A549 (cell line): ENCODE measurements around the gene APH1B. TPM values are rescaled to one million over a fixed set of nuclear protein-coding genes. Genes with fewer than 3 reads are reported as not detected.

ENCODE experiments used
- ATAC-seq, 2 experiments: fragments of 200-7000 bp in 1 of 2; fragments of >200 bp in 1 of 2; cut with Nextera tagmentation in 1 of 2; cut with Tn5 transposase in 1 of 2; 3 replicates each; pipeline versions ENCODE4 v1.8.0 to v1.9.1; 2018 to 2020; ENCODE audit warnings: mild to moderate bottlenecking in 1 of 2, moderate library complexity in 1 of 2
- CTCF ChIA-PET: fragments of 300-600 bp; sonication (Branson Sonifier 250); formaldehyde crosslinking; extraction: SDS; loops from one replicate; lab custom pipeline; 2021; ENCODE audit warnings: antibody characterized with exemption, inconsistent platforms; lab: Yijun Ruan, JAX
- POLR2A ChIA-PET: fragments of 350-600 bp; formaldehyde crosslinking; extraction: SDS; loops from one replicate; lab custom pipeline; 2021; ENCODE audit warnings: antibody characterized with exemption, inconsistent platforms; lab: Yijun Ruan, JAX
- DNase-seq, 2 experiments: peaks; one replicate each; pipeline versions ENCODE4 v3.0.0 to v3.0.0-alpha.2; 2011 to 2016; ENCODE audit warnings: low read depth in 1 of 2, low spot score in 1 of 2
- FAIRE-seq: peaks from 2 replicates; lab custom pipeline; 2011; peaks lifted over from hg19 to GRCh38; lab: Jason Lieb, UNC
- H3K27ac ChIP-seq, 2 experiments: fragments of >200 bp; sonication (Bioruptor Twin); formaldehyde crosslinking; 3 replicates each; pipeline ENCODE4 v1.5.1; 2016 to 2017
- H3K4me1 ChIP-seq: fragments of >200 bp; sonication (Bioruptor Twin); formaldehyde crosslinking; 3 replicates; pipeline ENCODE4 v1.6.1; 2016
- H3K4me2 ChIP-seq: fragments of >200 bp; sonication (Bioruptor Twin); formaldehyde crosslinking; 3 replicates; pipeline ENCODE4 v1.6.1; 2016
- H3K4me3 ChIP-seq: fragments of >200 bp; sonication (Bioruptor Twin); formaldehyde crosslinking; 3 replicates; pipeline ENCODE4 v1.5.1; 2016
- H3K9me3 ChIP-seq: fragments of >200 bp; sonication (Bioruptor Twin); formaldehyde crosslinking; 3 replicates; pipeline ENCODE4 v1.6.1; 2016
- CBX2 ChIP-seq: fragments of 200-600 bp; sonication (generic); IDR thresholded peaks from 2 replicates; pipeline ENCODE4 v1.6.1; 2016; ENCODE audit warnings: low read depth, mild to moderate bottlenecking, borderline replicate concordance
- EHF ChIP-seq: fragments of 250-450 bp; sonication (Bioruptor Pico); IDR thresholded peaks from 2 replicates; pipeline ENCODE4 v1.5.0; 2020; ENCODE audit warnings: mild to moderate bottlenecking
- EHMT2 ChIP-seq: fragments of 200-600 bp; sonication (generic); IDR thresholded peaks from 2 replicates; pipeline ENCODE4 v1.6.1; 2016; ENCODE audit warnings: antibody characterized with exemption, low read depth, mild to moderate bottlenecking, moderate library complexity
- EP300 ChIP-seq, 2 experiments: fragments of >200 bp; sonication (Bioruptor Twin); formaldehyde crosslinking; IDR thresholded peaks; 2 replicates in 1 of 2; 3 replicates in 1 of 2; pipeline ENCODE4 v1.6.1; 2016 to 2017
- ESRRA ChIP-seq: fragments of 150-350 bp; IDR thresholded peaks from 2 replicates; pipeline ENCODE4 v1.6.1; 2014; ENCODE audit warnings: mild to moderate bottlenecking, low read length, borderline replicate concordance
- FOSL2 ChIP-seq, 2 experiments: fragments of 450-650 bp in 1 of 2; fragments of >200 bp in 1 of 2; sonication (Bioruptor Twin) in 1 of 2; formaldehyde crosslinking; IDR thresholded peaks; 2 replicates each; pipeline versions ENCODE4 v1.5.0 to v1.6.1; 2016 to 2020; ENCODE audit warnings: mild to moderate bottlenecking in 1 of 2, moderate library complexity in 1 of 2
- FOXS1 ChIP-seq: fragments of 250-450 bp; sonication (Bioruptor Pico); IDR thresholded peaks from 2 replicates; pipeline ENCODE4 v1.5.0; 2020; ENCODE audit warnings: mild to moderate bottlenecking, moderate library complexity
- GATA3 ChIP-seq: IDR thresholded peaks from 2 replicates; pipeline ENCODE4 v1.6.1; 2012; ENCODE audit warnings: borderline replicate concordance
- HDAC2 ChIP-seq: fragments of 200-600 bp; sonication (generic); IDR thresholded peaks from 2 replicates; pipeline ENCODE4 v1.6.1; 2016
- HEYL ChIP-seq: fragments of 250-450 bp; sonication (Bioruptor Pico); IDR thresholded peaks from 2 replicates; pipeline ENCODE4 v1.8.0; 2021; ENCODE audit warnings: mild to moderate bottlenecking, moderate library complexity
- HOXA7 ChIP-seq: fragments of 250-450 bp; sonication (Bioruptor Pico); IDR thresholded peaks from 2 replicates; pipeline ENCODE4 v1.5.0; 2020; ENCODE audit warnings: mild to moderate bottlenecking, moderate library complexity
- HOXB5 ChIP-seq: fragments of 250-450 bp; sonication (Bioruptor Pico); IDR thresholded peaks from 2 replicates; pipeline ENCODE4 v1.5.0; 2020; ENCODE audit warnings: mild to moderate bottlenecking, moderate library complexity
- JUN ChIP-seq, 2 experiments: fragments of >200 bp; sonication (Bioruptor Twin); formaldehyde crosslinking; IDR thresholded peaks; 2 replicates in 1 of 2; 3 replicates in 1 of 2; pipeline ENCODE4 v1.6.1; 2016 to 2017
- JUNB ChIP-seq: fragments of >200 bp; sonication (Bioruptor Twin); formaldehyde crosslinking; IDR thresholded peaks from 2 replicates; pipeline ENCODE4 v1.6.1; 2016
- KDM1A ChIP-seq: fragments of 200-600 bp; sonication (generic); IDR thresholded peaks from 2 replicates; pipeline ENCODE4 v1.6.1; 2016; ENCODE audit warnings: low read depth, mild to moderate bottlenecking
- MAFK ChIP-seq: fragments of 450-650 bp; IDR thresholded peaks from 2 replicates; pipeline ENCODE4 v1.6.1; 2014; ENCODE audit not compliant: partially characterized antibody
- NR3C1 ChIP-seq: fragments of >200 bp; sonication (Bioruptor Twin); formaldehyde crosslinking; IDR thresholded peaks from 3 replicates; pipeline ENCODE4 v1.6.1; 2017
- RARB ChIP-seq: fragments of 250-450 bp; sonication (Bioruptor Pico); IDR thresholded peaks from 2 replicates; pipeline ENCODE4 v1.8.0; 2021; ENCODE audit warnings: mild to moderate bottlenecking, moderate library complexity
- RCOR1 ChIP-seq: fragments of 150-350 bp; IDR thresholded peaks from 2 replicates; pipeline ENCODE4 v1.6.1; 2014; ENCODE audit warnings: antibody characterized with exemption, low read length, low read depth
- RFX5 ChIP-seq: fragments of 450-650 bp; IDR thresholded peaks from 2 replicates; pipeline ENCODE4 v1.7.1; 2014; ENCODE audit warnings: antibody characterized with exemption, mild to moderate bottlenecking, moderate library complexity
- SREBF2 ChIP-seq: fragments of 450-650 bp; IDR thresholded peaks from 2 replicates; pipeline ENCODE4 v1.6.1; 2014; ENCODE audit warnings: mild to moderate bottlenecking, moderate library complexity
- TP53 ChIP-seq: fragments of 250-450 bp; sonication (Bioruptor Pico); IDR thresholded peaks from 2 replicates; pipeline ENCODE4 v1.5.0; 2021; ENCODE audit warnings: mild to moderate bottlenecking, moderate library complexity
- ZFP36 ChIP-seq: fragments of 450-650 bp; IDR thresholded peaks from 2 replicates; pipeline ENCODE4 v1.6.1; 2014; ENCODE audit warnings: borderline replicate concordance; ENCODE audit not compliant: partially characterized antibody
- WGBS: methylation state at CpG from one replicate; pipeline ENCODE4 v1.1.6; 2017; ENCODE audit errors: missing lambda C conversion rate; 5-methylcytosine and 5-hydroxymethylcytosine counted together
- polyA plus RNA-seq, 4 experiments: library from polyadenylated mRNA; depleted of rRNA in 3 of 4; stranded (reverse); fragments of >200 nt; fragmentation: RNase III in 1 of 4; extraction: RNeasy Plus Mini Kit Qiagen cat#74134 plus additional on column Dnase treatment in 1 of 4; gene quantifications; 2 replicates in 3 of 4; 3 replicates in 1 of 4; pipeline ENCODE4 v1.2.3, GENCODE V29; 2011 to 2017
- TF ChIP-seq, protein P1 (sequence below): fragments of 250-450 bp; sonication (Bioruptor Pico); IDR thresholded peaks from 2 replicates; pipeline ENCODE4 v1.5.0; 2020; ENCODE audit warnings: low read depth, mild to moderate bottlenecking, moderate library complexity
- TF ChIP-seq, protein P2 (sequence below): fragments of 250-450 bp; sonication (Bioruptor Pico); IDR thresholded peaks from 2 replicates; pipeline ENCODE4 v1.5.0; 2021; ENCODE audit warnings: mild to moderate bottlenecking, moderate library complexity, borderline replicate concordance
- TF ChIP-seq, protein P3 (sequence below): IDR thresholded peaks from 2 replicates; pipeline ENCODE4 v1.6.1; 2012
- TF ChIP-seq, protein P4 (sequence below): fragments of 200-600 bp; sonication (generic); IDR thresholded peaks from 2 replicates; pipeline ENCODE4 v1.6.1; 2016; ENCODE audit warnings: antibody characterized with exemption, mild to moderate bottlenecking, moderate library complexity
- TF ChIP-seq, protein P5 (sequence below): IDR thresholded peaks from 2 replicates; pipeline ENCODE4 v1.6.1; 2012

Gene APH1B
- polyA plus RNA-seq, 2 of the 4 experiments (the other 2 are of a cell fraction) = 16.4 to 28.5 TPM

DNA sequence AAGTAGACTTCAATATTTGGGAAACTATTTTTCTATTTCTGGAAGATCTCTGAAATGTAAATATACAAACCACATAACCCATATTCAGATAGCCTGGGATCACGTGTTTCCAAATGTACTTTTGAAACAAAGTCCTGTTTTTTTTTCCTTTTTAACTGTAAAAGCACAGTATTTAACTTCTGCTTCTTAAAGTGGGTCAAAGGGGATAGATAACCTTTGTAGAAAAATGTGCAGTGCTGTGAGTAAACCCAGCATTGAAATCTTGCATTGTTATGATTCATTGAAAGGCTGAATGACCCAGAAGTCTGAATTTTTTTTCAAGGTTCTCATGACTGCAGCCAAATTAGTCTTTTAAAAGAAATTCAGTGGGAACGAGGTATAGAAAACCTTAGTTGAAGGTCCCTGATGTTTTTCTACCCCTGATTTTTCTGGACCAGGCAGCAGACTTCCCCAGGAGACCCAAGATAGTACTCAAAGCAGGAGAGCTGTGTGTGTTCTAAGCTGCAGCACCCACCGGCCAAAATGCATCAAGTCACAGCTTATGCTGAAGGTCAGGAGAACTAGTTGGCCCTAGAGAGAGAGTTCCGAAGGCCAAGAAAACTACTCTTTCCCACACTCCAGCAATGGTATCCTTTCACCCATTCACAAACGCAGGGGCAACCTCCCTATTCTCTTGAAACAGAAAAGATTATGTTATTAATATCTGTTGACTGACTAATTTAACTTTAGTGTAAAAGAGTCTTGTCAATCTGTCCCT, 43.6 kb upstream of the APH1B start:
- peak; percentile 83 for FAIRE-seq

DNA sequence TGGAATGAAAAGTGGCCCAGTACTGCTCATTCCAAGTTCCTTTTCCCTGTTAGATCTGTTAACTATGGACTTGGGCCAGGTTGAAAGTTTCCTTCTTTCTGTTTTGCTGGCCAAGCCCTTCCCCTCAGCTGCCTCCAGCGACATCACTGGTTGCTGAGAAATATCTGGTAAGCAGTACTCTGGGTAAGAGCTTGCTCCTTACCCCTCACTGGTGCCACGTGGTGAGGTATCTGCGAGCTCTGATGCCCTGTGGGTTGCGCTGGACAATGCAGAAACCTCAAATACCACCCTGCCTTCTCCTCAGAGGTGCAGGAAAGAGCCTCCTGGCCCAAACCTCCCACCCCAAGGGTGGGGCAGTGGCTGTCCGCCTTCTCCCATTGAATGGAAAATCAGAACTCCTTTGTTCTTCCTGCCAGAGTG, 42.9 kb upstream of the APH1B start:
- H3K4me1 ChIP-seq = peaks cover 61% of the 10 kb centered on the region
- H3K27ac ChIP-seq = peak overlapping the region; percentile 70 to 82
- DNase-seq (peak; percentile 26 to 72), ATAC-seq (peak; percentile 90 to 94), FAIRE-seq (peak; percentile 94)
- ChIA-PET POLR2A (interaction anchor here (0.5 to 2.0 kb wide), 3 partner anchors 42 to 81 kb away, joined by 3 to 6 read pairs (median 4); partner anchors contain the start of genes APH1B and RAB8B), CTCF (interaction anchor here (1.1 kb wide), 1 partner anchor 10 kb away, joined by 4 read pairs; no protein-coding TSS in a partner anchor)
- no peak overlapping the region; the same call in 2 of the 3 replicates for H3K4me3 ChIP-seq
- TF ChIP-seq RFX5 = peak; percentile 85
- TF ChIP-seq, protein P1, sequence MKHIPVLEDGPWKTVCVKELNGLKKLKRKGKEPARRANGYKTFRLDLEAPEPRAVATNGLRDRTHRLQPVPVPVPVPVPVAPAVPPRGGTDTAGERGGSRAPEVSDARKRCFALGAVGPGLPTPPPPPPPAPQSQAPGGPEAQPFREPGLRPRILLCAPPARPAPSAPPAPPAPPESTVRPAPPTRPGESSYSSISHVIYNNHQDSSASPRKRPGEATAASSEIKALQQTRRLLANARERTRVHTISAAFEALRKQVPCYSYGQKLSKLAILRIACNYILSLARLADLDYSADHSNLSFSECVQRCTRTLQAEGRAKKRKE (CRISPR knock-in tag) = no peak
- peak; percentile 49; the same call in 1 of the 2 replicates for TF ChIP-seq HOXB5 (CRISPR knock-in tag)
- TF ChIP-seq ZFP36 = no peak
- TF ChIP-seq SREBF2 = no peak
- no peak for TF ChIP-seq MAFK
- TF ChIP-seq, protein P2, sequence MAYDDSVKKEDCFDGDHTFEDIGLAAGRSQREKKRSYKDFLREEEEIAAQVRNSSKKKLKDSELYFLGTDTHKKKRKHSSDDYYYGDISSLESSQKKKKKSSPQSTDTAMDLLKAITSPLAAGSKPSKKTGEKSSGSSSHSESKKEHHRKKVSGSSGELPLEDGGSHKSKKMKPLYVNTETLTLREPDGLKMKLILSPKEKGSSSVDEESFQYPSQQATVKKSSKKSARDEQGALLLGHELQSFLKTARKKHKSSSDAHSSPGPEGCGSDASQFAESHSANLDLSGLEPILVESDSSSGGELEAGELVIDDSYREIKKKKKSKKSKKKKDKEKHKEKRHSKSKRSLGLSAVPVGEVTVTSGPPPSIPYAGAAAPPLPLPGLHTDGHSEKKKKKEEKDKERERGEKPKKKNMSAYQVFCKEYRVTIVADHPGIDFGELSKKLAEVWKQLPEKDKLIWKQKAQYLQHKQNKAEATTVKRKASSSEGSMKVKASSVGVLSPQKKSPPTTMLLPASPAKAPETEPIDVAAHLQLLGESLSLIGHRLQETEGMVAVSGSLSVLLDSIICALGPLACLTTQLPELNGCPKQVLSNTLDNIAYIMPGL = 0 out of 2 replicates have a peak, but pooled peaks have one; percentile 16
- TF ChIP-seq, protein P3, sequence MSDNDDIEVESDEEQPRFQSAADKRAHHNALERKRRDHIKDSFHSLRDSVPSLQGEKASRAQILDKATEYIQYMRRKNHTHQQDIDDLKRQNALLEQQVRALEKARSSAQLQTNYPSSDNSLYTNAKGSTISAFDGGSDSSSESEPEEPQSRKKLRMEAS = peak; percentile 88
- peaks cover 11% of the 10 kb centered on the region; the same call in 2 of the 3 replicates for H3K9me3 ChIP-seq
- WGBS = 54% methylated on average over 5 of the region's 5 CpGs
- H3K4me2 ChIP-seq = peak overlapping the region; percentile 71

More for the DNA sequence above, 43.6 kb upstream of the APH1B start:
- Histone ChIP-seq H3K4me1 (peaks cover 64% of the 10 kb centered on the region), H3K9me3 (peaks cover 11% of the 10 kb centered on the region; the same call in 2 of the 3 replicates), H3K27ac (peak overlapping the region; percentile 70 to 82), H3K4me2 (peak overlapping the region; percentile 71), H3K4me3 (no peak overlapping the region; the same call in 2 of the 3 replicates)
- ChIA-PET CTCF (no interaction called here), POLR2A (interaction anchor here (0.7 to 2.0 kb wide), 3 partner anchors 8 to 45 kb away, joined by 3 to 6 read pairs (median 4); partner anchors contain the start of genes APH1B and RAB8B)
- TF ChIP-seq FOSL2 (IDR thresholded peaks at IDR 0.05) (0 out of 2 replicates have a peak, but pooled peaks have one; percentile 16), FOSL2 (CRISPR knock-in tag; IDR thresholded peaks at IDR 0.05) (peak; percentile 33; the same call in 1 of the 2 replicates), GATA3 (no peak), EHF (CRISPR knock-in tag) (no peak), JUNB (peak; percentile 50; the same call in 1 of the 2 replicates), HDAC2 (no peak), EP300 (IDR thresholded peaks at IDR 0.05) (no peak), CBX2 (no peak), ZFP36 (no peak), ESRRA (no peak), JUN (IDR thresholded peaks at IDR 0.05) (peak in 1 of 2 experiments; percentile 23; a peak in 1 of 5 replicates), FOXS1 (no peak), NR3C1 (no peak), HOXB5 (CRISPR knock-in tag) (no peak), EHMT2 (no peak), RCOR1 (no peak), SREBF2 (no peak), HEYL (no peak), KDM1A (no peak), HOXA7 (CRISPR knock-in tag) (0 out of 2 replicates have a peak, but pooled peaks have one; percentile 2), TP53 (CRISPR knock-in tag) (no peak), RARB (CRISPR knock-in tag) (no peak)
- TF ChIP-seq, protein P2 = no peak
- TF ChIP-seq, protein P4, sequence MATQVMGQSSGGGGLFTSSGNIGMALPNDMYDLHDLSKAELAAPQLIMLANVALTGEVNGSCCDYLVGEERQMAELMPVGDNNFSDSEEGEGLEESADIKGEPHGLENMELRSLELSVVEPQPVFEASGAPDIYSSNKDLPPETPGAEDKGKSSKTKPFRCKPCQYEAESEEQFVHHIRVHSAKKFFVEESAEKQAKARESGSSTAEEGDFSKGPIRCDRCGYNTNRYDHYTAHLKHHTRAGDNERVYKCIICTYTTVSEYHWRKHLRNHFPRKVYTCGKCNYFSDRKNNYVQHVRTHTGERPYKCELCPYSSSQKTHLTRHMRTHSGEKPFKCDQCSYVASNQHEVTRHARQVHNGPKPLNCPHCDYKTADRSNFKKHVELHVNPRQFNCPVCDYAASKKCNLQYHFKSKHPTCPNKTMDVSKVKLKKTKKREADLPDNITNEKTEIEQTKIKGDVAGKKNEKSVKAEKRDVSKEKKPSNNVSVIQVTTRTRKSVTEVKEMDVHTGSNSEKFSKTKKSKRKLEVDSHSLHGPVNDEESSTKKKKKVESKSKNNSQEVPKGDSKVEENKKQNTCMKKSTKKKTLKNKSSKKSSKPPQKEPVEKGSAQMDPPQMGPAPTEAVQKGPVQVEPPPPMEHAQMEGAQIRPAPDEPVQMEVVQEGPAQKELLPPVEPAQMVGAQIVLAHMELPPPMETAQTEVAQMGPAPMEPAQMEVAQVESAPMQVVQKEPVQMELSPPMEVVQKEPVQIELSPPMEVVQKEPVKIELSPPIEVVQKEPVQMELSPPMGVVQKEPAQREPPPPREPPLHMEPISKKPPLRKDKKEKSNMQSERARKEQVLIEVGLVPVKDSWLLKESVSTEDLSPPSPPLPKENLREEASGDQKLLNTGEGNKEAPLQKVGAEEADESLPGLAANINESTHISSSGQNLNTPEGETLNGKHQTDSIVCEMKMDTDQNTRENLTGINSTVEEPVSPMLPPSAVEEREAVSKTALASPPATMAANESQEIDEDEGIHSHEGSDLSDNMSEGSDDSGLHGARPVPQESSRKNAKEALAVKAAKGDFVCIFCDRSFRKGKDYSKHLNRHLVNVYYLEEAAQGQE = no peak
- TF ChIP-seq, protein P5, sequence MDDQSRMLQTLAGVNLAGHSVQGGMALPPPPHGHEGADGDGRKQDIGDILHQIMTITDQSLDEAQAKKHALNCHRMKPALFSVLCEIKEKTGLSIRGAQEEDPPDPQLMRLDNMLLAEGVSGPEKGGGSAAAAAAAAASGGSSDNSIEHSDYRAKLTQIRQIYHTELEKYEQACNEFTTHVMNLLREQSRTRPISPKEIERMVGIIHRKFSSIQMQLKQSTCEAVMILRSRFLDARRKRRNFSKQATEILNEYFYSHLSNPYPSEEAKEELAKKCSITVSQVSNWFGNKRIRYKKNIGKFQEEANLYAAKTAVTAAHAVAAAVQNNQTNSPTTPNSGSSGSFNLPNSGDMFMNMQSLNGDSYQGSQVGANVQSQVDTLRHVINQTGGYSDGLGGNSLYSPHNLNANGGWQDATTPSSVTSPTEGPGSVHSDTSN = no peak
- 32% methylated on average over 5 of the region's 5 CpGs for WGBS
- ATAC-seq = peak; percentile 69 to 73; a peak in 5 of 6 replicates
- peak in 1 of 2 experiments; percentile 32 for DNase-seq
